HG03565 (cell line): ENCODE measurements around the gene ADAMTS2.
"Not testable (repeated sequence)": the region's sequence is repeated elsewhere in the genome, so short reads cannot be mapped to it uniquely, and the experiment has no call there.

Experiments
- ATAC-seq: cut with Tn5 transposase; IDR thresholded peaks from one replicate; pipeline ENCODE4 v1.9.1; 2021; ENCODE audit warnings: mild to moderate bottlenecking, moderate library complexity; ENCODE audit not compliant: unreplicated experiment

ADAMTS2 gene

GRCh38 chr5:179120421-179120861, 224.8 kb downstream of the ADAMTS2 start:
- ATAC-seq: no peak

DNA sequence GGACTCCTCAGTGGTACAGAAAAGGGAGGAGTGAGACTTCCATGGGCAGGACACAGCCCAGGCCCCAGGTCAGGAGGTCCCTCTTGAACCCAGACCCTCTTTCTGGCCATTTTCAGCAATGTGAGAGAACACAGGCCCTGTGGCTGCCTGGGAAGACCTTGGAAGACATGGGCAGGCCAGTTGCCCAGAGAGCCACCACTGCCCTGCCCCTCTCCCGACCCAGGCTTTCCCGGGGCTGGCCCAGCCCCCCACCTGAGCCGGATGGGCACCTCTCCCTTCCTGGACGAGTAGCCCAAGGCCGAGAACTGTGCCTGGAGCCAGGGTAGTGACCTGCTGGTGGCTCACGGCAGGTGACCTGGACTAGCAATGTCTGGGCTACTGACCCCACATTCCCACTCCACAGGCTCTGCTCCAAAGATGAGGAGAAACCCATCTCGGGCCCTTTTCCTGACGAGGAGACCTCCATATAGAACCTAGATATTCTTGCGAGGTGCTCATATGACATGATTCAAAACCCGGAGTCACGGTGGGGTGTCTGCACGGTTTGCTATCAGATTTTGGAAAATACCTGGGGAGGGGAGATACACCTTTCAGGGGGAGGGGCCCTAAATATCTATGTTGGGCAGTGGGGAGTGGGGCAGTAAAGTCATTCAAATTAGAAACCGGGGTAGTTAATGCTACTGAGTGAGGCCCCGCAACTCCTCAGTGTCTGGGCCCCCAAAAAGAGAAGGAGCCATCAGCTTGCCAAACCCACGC, 225.7 kb downstream of the ADAMTS2 start:
- no peak for ATAC-seq

DNA sequence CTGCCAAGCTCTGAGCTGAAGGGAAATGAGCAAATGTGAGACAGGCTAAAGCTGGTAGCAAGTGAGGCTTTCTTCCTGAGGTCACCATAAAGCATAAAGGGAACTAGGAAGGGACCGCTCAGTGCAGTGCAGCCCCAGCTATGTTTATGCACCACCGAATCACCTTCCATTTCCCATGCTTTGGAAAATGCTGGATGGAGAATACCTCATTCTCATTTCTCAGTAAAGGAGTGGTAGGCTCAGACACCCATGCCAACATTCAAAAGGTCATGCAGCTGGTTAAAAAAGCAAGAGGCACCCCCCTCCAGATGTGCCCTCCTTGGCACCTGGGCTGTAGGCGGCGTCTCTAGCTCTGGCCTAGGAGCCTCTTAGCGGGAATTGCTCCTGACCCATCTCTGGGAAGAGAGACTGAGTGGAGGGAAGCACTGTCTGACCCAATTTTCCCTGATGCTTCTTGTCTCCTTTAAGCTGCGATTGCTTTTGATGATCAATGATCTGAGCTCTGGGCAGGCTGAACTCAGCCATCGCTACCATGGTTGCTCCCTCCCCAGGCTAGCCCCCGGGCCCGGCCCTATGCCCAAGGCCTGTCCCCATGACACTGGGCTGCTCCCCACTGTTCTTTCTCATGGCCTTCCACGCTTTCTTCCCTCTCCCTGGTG, 226.4 kb downstream of the ADAMTS2 start:
- ATAC-seq: no peak

DNA sequence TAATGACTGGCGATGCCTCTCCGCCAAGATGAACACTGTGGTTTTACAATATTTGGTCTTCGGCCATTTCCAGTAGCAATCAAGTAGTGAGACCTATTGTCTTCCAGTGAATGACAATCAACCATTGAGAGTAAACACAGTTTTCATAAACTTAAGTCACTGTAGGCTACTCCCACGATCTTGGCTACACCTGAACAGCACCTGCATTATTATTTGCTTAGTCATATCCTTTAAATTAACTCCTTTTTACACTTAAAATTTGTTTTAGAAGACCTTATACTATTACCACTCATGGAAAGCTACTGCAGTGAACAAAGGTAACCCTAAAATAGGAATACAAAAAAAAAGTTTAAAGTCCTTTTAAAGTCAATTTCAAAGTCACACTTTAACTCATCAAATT, 226.9 kb downstream of the ADAMTS2 start:
- no peak for ATAC-seq

- no peak for ATAC-seq
Observed at GRCh38 chr5:179115845-179116524, 229.3 kb downstream of the ADAMTS2 start.

DNA sequence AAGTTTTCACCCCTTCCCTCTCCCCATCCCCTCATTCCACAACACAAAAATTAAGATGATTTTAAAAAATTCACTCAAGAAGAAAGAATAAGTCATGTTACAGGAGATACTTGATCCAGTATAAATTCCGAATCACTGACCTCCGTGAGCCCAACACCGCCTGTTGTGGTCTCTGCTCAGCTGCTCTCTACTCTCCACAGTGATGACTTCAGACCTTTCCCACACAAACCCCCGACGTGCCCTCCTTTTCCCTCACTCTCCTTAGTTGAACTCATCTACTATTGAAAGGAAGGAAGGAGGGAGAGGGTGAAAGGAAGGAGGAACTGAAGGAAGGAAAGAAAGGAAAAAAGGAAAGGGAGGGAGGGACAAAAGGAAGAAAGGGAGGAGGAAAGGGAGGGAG, 230.0 kb downstream of the ADAMTS2 start:
- no peak for ATAC-seq

DNA sequence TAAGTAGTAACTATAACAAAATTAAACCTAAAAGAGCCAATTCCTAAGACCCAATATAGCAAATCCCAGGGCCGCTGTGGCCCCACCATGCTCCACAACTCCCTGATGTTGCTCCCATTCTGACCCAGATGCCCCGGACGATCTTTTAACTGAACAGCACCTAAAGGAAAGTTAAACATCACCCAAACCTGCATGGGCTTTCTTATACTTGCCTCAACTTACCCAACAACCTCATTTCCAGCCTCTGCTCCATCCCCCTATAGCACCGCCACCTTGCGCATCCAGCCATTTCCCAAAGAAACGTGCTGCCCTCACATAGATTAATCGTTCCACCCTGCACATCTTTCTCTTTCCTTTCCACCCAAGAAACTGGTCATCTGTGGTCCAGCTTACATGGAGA, 230.5 kb downstream of the ADAMTS2 start:
- ATAC-seq: no peak

DNA sequence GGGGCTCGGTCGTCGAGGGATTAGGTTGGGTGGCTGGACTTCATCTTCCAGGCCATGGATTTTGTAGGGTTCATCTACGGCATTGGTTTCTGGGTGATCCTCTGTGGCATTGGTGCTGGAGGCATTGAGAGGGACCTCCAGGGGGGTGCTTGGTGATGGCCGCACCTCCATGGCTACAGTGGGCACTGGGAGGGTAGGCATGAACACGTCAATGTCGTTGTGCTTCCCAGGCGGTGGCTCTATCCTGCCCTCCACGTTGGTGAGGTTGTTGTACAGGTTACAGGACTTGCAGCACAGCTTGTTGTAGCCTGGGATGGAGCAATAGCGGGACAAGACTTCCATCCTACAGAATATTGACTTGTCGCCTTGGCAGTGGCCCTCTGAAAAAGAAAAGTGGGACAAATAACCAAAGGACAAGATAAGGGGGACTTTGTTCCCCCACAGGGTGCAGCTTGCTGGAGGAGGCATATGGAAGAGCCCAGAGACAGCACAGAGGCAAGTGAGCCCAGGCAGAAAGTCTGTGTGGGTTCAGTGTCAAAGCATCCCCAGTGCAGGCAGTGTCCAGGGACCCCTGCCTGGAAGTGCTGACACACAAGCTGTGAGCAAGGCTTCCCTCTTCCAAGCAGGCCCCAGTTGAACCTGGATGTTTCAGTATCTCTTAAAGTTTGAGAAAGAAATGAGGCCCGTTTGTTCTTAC, 231.2 kb downstream of the ADAMTS2 start:
- ATAC-seq: no peak

DNA sequence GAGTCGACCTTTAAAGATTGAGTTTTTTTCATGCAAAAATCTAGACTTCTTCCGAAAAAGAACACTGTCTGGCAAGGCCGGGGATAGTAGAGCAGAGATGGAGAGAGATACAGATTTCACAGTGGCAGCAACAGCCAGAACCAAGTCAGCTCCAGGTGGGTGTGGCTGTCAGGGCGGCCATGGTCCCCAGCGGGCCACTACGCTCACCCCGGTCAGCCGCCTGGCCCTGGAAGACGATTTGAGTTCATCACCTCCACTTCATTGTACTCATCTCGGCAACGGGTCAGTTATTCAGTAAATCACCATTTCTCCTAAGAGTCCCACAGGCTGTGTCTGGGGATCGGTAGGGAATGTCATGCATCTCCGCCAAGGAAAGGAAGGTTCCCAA, 232.1 kb downstream of the ADAMTS2 start:
- ATAC-seq: no peak

DNA sequence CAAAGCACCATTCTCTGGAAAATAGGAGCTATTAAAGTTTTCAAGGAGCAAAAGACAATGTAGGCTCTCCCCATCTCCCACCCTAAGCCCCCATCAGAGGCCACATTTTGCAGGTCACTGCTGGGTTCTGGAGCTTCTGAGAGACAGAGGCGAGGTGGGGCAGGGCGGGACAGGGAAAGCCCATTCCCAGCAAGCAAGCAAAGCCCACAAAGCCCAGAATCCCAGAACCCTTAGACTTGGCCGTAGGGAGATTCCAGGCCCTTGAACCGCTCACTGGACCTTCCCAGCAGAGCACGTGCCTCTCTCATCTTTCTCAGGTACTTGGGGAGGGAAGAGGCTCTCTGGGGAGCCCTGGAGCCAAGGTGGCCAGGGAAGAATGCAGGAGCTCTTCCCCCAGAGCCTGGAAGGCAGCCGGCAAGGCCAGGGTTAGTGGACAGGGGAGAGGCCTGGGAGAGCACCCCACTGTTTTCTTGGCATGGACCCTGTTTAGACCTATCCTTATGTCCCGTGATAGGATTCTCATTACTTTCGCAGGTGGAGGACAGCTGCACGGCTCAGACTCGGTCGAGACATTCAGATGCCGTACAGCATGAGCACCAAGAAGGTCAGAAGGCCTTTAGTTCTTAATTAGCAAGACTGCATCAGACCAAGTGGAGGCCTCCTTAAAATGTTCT, 232.7 kb downstream of the ADAMTS2 start:
- ATAC-seq: no peak

GRCh38 chr5:179111267-179112207, 233.7 kb downstream of the ADAMTS2 start:
- ATAC-seq: no peak

DNA sequence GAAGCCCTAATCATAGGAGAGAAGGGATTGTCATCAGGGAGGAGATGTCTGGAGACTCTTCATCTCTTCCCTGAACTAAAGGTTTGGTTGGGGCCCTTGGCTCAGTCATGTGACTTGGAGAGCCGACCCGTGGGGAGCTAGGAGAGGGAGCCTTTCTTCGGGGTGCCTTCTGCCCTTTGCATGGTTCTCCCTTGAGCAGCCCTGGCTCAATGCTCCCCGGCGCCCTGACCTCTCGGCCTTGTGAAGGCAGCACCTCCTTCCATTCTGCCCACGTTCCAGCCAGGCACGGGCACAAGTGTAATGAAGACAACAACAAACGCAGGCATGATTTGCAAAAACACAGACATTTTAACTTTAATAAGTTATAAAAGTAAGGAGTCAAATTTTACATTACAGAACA, 234.7 kb downstream of the ADAMTS2 start:
- ATAC-seq: no peak

DNA sequence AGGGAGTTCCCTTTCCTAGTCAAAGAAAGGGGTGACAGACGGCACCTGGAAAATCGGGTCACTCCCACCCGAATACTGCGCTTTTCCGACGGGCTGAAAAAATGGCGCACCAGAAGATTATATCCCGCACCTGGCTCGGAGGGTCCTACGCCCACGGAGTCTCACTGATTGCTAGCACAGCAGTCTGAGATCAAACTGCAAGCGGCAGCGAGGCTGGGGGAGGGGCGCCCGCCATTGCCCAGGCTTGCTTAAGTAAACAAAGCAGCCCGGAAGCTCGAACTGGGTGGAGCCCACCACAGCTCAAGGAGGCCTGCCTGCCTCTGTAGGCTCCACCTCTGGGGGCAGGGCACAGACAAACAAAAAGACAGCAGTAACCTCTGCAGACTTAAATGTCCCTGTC, 244.0 kb downstream of the ADAMTS2 start:
- ATAC-seq: not testable (repeated sequence)

- ATAC-seq: no peak
Observed at GRCh38 chr5:179089502-179089901, 255.8 kb downstream of the ADAMTS2 start.

DNA sequence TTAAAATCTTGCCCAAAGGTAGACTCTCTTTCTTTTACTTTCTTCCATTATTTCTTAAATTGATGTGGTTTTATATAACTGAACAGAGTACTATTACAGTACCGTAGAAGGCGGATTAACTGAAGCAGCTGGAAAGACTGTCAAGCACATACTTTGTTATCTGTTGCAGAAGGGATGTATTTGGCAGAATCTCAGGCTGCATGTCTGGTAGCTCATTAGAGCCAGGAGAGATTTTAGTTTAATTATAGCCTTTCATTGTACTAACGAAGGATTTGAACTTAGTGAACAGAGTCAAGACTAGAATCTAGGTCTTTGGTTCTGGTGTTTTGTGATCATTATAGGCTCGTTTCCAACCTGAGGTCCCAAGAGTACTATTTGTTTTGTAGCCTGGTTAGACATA, 264.5 kb downstream of the ADAMTS2 start:
- no peak for ATAC-seq

DNA sequence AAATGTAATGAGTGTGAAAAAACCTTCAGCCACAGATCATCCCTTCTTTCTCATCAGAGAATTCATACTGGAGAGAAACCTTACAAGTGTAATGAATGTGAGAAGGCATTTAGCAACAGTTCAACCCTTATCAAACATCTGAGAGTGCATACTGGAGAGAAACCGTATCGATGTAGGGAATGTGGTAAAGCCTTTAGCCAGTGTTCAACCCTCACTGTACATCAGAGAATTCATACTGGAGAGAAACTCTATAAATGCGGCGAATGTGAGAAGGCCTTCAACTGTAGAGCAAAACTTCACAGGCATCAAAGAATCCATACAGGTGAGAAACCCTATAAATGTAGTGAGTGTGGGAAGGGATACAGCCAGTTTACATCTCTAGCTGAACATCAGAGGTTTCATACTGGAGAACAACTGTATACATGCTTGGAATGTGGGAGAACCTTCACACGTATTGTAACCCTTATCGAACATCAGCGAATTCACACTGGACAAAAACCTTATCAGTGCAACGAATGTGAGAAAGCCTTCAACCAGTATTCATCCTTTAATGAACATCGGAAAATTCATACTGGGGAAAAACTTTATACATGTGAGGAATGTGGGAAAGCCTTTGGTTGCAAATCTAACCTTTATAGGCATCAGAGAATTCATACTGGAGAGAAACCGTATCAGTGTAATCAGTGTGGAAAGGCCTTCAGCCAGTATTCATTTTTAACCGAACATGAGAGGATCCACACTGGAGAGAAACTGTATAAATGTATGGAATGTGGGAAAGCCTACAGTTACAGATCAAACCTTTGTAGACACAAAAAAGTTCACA, 265.9 kb downstream of the ADAMTS2 start:
- ATAC-seq: no peak

DNA sequence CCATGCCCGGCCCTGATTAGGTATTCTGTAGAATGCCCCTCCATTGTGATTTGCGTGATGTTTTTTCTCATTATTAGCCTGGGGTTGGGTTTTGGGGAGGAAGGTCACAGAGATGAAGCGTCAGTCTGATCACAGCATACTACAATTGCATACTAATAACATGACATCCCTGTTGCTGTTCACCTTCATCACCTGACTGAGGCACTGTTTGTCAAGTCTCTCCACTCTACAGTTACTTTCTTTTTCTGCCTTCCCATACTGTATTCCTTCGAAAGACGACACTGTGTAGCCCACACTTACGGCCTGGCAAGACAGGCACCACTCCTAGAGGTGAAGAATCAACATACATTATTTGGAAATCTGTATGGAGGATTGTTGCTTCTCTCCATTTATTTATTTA, 279.6 kb downstream of the ADAMTS2 start:
- no peak for ATAC-seq

DNA sequence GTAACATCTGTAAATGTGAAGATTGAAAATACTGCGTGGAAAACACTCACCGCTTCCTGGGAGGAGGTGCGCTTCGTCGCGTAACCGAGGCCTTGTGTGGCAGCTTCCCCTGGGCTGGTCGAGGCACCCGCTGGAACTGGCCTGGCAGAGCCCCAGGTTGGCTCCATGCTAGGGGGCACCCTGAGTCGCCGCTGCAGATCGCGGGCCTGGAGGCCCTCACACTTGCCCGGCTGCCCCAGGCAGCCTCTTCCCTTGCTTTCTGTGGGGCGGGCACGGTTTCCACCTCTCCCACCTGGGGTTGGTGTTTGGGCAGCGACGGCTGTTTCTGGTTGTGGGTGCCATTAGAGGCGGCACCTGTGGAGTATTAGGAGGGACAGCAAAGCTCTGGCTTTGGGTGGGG, 284.2 kb downstream of the ADAMTS2 start:
- no peak for ATAC-seq
